Stimulated activated naive CD4-positive, alpha-beta T cell (primary cell): Measurements from ENCODE around the gene BOC.

Experiments
- DNase-seq, 6 experiments: peaks; one replicate each; lab custom pipeline; 2025; lab: John Stamatoyannopoulos, UW

The BOC gene

DNA sequence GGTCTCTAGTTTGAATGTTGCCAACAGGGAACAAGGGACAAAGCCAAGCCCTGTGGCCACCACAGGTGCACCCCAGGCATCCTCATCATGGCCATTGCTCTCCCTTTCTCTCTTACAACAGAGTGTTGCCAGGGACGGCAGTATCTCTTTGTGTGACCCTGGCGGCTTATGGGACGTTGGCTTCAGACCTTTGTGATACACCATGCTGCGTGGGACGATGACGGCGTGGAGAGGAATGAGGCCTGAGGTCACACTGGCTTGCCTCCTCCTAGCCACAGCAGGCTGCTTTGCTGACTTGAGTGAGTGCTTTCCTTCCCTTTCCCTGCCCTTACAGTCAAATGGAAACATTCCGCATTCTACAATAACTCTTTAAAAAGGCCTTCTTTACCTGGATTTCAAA, 38.2 kb downstream of the BOC start:
- no peak for DNase-seq

DNA sequence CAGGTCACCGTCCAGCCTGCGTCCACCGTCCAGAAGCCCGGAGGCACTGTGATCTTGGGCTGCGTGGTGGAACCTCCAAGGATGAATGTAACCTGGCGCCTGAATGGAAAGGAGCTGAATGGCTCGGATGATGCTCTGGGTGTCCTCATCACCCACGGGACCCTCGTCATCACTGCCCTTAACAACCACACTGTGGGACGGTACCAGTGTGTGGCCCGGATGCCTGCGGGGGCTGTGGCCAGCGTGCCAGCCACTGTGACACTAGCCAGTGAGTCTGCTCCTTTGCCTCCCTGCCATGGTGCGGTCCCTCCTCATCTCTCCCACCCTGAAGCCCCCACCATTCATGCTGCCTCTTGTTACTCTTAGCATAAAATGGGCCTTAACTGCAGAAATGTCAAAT, 39.2 kb downstream of the BOC start:
- DNase-seq: no peak

DNA sequence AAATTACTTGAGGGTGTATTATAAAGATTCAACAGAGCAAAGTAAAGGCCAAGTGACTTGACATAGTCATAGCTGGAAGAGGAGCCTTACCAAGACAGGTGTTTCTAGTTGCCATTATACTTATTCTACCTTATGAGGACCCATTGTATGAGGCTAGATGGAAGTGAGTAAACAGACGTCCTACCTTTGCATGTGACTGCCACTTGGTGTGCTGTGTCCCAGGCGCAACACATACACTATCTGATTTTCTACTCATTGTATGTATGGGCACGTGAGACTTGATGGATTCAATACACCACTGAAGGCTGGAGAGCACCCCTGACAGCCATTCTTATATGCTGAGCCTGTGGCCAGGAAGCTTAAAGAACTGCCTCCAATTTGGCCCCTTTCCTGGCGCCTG, 40.5 kb downstream of the BOC start:
- no peak for DNase-seq

DNA sequence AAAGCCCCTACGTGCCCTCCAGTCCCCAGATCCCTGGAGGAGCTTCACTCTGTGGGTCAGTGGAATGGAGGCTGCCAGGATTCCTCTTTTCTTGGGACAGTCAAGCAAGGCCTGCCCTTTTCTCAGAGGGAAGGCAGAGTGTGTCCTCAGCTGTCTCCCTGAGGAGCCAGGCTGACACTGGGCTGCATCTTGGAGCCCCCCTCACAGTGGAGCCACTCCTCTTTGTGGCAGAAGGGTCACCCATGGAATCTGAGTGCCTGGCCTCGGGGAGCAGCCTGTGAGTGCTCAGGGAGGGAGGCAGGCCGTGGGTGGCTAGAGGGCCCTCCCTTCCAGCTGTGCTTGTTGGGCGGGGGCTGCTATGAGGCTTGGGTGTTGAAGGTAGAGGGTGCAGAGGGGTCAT, 41.2 kb downstream of the BOC start:
- DNase-seq: no peak

DNA sequence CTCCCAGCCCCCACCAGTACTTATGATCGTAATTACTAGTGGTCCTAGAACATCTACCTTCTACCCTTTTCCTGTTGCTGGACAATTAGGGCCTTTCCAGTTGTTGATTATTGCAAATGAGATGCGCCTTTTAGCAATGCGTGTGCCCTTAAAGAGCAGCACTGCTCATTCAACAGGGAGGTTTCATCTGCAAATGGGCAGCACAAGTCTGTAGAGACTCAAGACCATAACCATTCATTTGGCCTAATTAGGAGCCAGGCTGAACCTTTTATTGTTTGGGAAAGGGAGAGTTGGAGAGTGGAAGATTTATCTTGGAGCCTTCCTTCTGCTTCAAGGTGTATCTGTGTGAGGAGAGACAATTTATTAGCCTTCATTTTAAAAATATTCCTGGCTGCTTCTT, 42.3 kb downstream of the BOC start:
- DNase-seq: no peak

DNA sequence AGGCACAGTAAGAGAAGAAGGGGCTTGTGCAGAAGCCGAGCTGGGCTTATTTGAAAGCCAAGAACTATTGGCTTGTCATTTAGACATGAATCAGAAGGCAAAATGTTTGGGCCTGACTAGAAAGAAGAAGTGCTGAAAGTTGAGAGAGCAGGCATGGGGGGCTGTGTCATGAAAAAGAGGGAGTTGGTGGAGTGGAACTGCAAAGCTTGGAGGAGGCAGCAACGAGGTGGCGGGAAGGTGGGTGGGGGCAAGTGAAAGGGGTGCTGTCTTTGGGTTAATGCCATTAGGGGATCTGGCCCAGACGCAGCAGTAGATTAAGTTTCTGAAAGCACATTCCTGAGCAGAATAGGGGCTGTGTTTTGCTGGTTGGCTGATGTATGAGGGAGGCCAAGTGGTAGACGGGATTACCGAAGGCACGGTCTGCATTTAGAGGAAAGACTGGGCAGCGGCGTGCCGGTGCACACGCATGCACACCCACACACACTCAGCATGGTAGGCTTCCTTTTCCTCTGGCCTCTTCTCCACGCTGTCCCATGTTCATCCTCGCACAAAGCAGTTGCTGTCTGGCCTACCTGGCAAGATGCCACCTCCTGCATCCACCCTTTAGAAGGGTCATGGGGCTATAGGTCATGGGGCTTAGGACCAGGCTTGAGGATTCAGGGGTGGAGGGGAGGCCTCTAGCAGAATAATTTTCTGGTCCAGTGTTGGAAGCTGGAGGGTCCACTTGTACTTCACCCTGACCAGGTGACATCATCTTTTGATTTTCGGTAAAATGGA, 43.0 kb downstream of the BOC start:
- no peak for DNase-seq

DNA sequence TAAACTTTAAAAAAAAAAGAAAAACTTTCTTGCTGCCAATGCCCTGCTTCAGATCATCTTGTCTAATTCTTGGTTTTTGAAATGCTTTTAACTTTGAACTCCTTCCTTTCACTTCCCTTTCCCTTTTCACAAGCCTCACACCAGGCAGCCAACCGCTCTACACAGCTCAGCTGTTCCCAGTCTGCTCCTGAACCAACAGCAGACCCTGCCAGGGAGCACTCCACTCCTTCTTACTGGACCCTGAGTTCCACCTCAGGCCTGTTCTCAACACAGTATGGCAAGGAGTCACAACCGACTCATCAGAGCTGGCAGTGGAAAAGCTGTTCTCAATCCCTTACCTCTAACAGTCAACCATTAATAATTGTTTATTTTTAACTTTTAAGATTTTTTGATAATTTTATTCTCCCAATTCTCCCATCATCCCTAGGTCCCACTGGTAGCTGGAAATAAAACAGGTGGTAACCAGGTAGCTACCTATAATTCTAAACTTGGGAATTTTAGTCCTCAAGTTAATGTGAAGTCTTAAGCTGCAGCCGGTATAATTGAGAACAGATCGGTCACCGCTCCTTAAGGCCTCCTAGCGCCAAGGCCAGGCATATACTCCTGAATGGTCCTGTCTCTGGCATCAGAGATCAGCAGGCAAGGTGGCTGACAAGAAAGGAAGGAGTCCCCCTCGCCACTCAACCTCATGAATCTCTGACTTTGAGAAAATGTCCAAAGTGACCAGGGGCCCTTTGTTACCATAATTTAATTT, 43.9 kb downstream of the BOC start:
- DNase-seq: no peak

DNA sequence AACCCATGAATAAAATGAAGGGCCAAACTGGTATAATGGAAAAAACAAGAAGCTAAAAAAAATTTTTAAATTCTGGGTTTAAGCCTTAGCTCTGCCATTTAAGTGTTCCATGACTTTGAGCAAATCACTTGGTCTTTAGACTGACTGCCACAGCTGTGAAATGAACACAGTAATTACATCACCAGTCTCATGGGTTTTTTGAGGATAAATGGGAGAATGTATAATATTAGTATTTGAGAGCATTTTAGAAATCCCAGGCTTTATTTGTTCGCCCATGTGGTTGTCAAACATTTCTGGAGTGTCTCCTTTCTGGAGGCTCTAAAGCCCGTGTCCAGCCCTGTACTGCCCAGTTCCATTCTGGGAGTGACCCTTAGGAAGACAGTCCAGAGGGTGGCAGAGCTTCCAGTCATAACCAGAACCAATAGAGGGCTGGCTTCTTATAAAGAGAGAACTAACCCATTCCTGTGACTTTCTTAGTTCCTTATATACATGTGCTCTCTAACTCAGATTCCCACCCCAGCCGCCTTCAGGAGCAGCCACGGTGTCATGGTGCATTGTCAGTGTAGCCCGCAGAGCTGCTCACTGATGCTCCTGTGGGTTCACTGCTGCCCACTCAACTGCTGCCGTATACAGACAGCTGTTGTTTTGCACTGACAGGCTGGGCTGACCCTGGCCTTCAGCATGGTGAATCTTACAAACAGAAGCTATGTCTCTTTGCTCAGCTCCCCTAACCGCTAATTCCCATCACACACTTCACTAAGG, 44.7 kb downstream of the BOC start:
- DNase-seq: no peak

DNA sequence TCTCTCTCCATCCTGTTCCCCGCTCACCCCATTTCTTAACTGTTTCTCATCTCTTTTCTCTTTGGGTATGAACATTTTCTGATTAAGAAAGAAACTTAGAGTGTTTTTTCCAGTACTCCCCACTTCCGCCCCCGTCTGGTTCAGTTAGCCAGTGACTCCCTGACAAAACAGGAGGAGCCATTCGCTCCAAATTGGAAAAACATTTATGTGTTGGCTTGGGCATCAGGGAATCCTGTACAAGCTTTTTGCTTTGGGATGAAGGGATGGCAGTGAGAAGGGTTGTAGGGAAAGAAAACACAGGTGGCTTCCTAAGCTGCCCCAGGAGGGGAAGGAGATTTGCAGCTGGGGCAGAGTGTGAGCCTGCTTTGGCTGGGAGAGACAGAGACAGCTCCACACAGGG, 47.0 kb downstream of the BOC start:
- no peak for DNase-seq

DNA sequence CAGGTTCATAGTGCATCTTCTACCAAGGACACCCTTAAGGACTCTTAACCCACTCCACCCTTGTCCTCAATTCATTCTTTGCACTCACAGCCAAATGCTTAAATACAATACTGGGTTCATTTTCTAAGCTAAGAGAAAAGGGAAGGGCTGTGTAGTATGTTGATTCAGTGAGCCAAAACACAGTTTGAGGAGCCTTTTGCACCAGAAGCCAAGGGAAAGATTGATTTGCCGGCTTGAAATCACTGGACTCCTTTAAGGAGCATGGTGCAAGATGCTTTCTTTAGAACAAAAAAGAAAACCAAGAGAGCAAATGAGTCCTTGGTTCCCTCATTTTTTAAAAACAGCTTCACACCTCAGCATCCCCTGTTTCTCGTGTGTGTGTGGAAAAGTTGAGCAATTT, 47.8 kb downstream of the BOC start:
- DNase-seq: no peak

DNA sequence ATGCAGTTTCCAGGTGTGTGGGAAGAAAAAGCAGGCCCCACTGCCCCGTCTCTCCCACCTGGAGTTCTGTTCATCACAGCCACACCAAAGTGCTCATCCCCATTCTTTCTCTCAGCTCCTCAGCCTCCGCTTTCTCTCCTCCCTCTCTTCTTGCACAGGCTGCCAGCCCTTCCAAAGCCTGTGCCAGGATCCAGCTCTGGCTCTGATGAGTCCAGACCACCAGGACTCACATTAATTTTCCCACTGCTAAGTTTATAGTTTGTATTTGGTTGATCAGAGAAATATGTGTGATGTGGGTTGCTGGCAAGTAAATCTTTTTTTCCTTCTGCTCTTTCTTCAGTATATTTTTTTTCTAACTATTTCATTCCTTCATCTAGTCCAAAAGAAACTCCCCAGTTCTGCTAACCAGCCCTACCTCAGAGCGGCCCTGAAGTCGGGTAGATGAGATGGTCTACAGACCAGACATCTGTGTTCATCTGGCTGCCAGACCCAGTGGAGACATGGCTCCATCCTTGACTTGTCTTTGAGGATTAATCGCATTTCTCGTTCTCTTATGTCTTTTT, 49.8 kb downstream of the BOC start:
- DNase-seq: no peak

DNA sequence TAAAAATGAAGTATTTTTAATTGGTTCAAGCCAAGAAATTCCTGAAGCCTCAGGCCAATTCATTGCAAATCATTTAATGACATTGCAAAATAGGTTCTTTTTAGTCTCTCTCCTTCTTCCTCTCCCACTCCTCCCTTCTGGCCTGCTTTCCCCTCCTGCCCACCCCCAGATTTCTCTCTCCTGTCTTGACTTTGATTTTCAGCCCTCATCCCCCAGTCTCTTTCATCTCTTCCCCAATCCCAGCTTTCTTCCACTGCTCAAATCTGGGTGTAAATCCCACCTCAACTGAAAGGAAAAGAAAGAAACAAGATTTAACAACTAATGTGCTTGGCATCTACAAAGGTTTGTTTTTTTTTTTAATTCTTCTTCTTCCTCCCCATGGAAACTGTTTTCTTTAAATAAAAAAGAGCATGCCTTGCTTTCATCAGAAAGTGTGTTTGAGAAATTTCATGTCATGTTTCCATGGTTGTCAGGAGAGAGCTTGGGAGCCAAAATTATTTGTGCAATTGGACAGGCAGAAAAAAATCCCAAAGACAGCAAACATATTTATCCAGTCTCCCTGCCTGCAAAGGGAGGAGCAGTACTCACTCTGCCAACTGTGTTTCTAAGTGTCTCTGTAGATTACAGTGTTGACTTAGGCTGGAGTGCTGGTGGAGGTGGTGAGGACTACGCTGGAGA, 50.4 kb downstream of the BOC start:
- no peak for DNase-seq

DNA sequence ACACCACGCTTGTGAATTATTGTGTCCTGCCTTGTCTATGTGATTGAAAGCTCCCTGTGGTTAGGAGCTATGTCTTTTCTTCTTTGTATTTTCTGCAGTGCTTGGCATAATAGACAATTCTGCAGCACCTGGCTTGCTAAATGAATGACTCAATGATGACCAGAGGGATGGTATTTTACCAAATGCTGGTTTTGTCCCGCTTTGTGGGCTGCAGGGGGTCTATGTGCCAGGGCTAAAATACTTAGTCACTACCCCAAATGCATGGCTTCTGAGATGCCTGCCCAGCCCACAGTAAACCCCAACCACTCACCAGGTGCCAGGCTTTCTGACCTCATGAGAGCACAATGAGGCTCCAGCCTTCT, 50.9 kb downstream of the BOC start:
- no peak for DNase-seq

DNA sequence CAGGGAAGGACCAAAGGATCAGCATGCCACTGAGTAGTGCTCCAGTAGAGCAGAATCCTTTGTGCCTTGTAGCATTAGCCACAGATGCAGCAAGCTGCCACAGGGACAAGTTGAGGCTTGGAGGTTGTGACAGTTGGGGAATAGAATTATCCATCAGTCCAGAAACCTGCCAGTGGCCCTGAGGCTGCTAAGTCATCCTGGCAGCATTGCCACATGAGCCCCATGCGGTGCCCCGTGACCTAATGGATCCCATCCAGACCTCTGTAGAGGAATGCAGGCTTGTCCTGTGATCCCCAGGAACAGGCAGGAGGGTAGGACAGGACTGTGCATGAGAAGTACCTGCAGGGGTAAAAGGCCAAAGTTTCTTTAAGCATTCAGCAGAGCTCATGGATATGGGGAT, 51.7 kb downstream of the BOC start:
- DNase-seq: no peak

DNA sequence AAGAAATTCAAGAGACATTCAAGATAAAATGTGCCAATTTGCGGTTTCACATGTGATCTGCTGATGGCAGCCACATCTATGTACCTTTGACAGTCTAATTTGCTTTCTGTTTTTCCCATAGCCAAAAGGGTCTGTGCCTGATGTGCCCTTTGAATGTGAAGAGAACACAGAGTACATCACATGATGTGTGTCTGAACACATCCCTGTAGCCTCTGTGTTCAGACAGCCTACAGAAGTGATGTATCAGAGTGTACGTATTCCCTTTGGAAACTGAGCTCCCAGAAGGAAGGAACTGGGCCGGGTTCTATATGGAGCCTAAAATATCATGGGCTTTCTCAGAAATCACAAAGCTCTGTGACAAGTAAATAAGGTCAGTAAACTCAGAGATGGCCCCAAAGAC, 52.4 kb downstream of the BOC start:
- DNase-seq: no peak

DNA sequence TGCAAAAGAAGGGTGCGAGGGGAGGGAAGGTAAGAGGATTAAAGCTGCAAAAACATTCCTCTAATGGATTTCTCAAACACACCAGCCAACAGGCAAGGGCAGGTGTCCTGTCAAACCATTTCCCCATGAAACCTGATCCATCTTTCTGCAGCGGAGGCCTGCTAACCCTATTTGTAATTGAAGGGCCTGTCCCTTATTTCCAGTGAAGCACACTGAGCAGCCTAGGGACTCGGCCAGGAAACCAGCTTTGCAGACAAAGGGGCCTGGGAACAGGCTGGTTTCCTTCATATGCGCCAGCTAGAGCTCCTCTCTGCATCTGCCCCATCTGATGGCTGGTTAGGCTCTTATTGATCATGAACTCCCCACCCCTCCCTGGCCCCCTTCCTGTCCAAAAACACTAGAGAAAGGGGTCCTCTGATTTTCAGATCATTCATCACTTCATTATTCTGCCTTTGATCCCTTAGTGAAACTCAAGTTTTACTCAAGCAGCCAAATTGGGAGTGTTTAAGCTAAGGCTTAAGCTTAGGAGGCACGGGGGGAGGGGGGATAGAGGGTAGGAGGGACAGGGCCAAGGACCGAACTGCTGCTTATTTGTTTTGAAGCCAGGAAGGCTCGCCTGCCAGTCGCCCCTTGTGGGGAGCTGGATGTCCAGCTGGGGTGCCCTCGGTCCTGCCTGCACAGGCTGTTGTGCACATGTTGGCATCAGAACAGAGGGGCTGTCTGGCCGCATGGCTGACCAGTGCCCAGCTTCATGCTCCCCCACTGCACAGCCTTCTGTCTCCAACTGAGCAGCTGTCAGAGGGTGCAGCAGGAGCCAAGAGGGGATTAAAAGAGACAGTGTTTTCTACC, 53.1 kb downstream of the BOC start:
- DNase-seq: no peak

DNA sequence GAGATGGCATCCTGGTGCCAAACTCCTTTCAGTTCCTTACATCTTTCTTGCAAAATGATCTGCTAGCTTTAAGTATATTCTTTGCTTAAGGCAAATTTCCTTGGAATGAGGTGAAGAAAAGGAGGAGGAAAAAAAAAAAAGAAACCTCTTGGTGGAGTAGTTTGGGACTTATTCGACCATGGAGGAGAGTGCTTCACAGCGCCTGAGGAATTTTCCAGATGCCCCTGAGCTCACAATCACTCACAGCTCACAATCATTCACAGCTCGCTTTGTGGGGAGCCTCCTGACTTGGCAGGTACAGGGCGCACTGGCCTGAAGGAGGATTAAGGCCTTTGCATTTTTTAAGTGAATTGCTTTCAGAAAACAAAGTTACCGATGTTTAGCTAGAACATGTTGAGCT, 53.9 kb downstream of the BOC start:
- no peak for DNase-seq

DNA sequence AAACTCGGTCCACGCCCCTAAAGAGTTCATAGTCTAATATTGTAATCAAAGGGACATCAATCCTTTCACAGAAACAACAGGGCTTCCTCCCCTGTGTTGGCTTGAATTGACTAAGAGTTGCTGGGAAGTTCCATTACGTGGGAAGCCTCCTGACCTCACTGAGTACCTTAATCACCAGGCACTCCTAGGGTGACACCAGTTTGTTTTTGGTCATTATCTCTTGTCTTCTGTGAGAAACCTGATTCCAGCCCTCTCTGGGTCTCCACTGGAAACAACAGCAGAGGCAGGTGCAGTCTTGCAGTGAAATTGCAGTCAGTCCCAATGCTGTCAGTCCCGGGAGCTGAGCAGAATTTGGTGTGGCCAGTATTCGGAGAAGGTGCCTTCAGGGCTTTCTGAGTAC, 55.4 kb downstream of the BOC start:
- DNase-seq: no peak

DNA sequence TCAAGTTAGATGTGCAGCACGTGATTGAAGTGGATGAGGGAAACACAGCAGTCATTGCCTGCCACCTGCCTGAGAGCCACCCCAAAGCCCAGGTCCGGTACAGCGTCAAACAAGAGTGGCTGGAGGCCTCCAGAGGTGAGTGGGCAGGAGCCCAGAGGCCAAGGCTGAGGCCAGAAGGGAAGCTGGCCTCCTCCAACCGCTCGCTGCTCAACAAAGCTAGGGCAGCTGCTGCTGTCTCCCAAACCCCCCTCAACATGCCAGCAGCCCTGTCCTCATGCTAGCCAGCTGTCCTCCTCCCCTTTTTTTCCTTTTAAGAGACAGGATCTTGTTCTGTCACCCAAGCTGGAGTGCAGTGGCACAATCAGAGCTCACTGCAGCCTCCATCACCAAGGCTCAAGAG, 57.0 kb downstream of the BOC start:
- DNase-seq: no peak

DNA sequence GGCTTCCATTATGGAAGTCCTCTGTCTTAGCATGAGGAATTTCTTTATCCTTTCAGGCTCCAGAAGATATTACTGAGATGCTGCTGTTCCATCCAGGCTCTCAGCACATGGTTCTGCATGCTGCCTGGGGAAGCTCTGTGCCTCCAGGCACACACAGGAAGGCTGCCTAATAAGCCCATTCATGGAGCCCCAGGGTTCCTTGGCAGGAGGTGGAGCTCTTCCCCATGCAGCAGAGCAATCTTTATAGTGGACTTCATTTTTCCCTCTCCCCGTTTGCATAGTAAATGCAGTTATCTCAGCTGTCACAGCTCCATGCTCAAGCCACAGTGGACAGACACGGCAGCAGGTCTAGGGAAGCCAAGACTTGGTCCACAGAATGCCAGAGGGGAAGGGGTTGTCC, 57.6 kb downstream of the BOC start:
- DNase-seq: no peak

DNA sequence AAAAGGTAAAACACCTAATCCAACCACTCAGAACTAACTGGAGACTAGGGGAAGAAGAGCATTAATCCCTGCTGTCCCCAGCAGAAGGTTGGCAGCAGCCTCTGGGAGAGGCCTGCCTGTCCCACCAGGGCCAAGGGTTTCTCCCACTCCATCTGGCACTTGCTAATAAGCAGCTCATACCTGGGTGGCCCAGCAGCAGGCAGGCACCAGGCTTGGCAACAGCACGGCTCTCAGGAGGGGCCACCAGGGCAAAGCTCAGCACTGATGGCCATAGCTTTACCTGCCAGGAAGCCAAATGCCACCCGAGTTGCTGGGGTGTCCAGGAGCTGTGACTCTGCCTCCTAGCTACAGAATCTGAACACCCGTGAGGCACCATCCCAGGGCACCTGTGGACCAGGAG, 58.3 kb downstream of the BOC start:
- no peak for DNase-seq
